Astrocyte of the spinal cord (primary cell): ENCODE data around the gene HRC.
"Not testable (repeated sequence)": the region's sequence is repeated elsewhere in the genome, so short reads cannot be mapped to it uniquely, and the experiment has no call there.

Experiments used
- DNase-seq: peaks from one replicate; pipeline ENCODE4 v3.0.0; 2011; ENCODE audit warnings: low read depth, low spot score
- H3K4me3 ChIP-seq: 2 replicates; pipeline ENCODE4 v1.5.1; 2011; ENCODE audit warnings: low read depth, mild to moderate bottlenecking, low read length, moderate library complexity
- in situ Hi-C: cut with HindIII; loops from 2 replicates; pipeline ENCODE4 v1.10.0; 2017; ENCODE audit warnings: low sequenced_read_pairs
- TF ChIP-seq, protein P1 (sequence below): IDR thresholded peaks from 2 replicates; pipeline ENCODE4 v1.5.1; 2012; ENCODE audit warnings: low read depth, mild to moderate bottlenecking, low read length, inconsistent platforms

Gene HRC

DNA sequence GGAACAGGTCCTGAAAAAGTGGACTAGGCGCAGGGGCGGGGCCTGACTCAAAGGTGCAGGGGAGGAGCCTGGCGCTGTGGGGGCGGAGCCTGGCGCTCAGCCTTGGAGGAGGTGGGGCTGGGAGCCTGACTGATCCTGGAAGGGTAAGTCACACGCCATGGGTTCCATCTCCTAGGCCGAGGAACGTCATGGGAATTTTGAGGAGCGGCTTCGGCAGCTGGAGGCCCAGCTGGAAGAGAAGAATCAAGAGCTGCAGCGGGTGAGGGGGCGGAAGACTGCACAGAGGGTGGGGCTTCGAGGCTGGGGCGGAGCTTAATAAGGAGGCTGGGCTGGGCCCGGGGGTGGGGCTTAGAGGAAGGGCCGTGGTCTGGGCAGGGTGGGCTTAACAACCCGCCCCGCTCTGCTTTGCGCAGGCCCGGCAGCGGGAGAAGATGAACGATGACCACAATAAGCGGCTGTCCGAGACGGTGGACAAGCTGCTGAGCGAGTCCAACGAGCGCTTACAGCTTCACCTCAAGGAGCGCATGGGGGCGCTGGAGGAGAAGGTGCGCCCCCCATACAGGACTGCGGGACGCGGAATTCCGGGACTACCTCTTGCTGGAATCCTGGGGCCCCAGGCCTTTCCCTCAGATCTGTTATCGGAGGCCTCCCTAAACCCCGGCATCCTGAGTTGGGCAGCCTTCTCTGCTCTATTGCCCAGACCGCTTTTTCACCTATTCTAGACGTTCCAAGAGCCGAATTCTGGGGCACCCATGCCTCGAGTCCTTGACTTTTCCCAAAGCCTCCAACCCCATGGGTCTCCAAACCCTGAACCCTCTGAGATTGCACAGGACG, 21.4 kb downstream of the HRC start:
- H3K4me3 ChIP-seq = peak overlapping the region; percentile 20
- TF ChIP-seq, protein P1, sequence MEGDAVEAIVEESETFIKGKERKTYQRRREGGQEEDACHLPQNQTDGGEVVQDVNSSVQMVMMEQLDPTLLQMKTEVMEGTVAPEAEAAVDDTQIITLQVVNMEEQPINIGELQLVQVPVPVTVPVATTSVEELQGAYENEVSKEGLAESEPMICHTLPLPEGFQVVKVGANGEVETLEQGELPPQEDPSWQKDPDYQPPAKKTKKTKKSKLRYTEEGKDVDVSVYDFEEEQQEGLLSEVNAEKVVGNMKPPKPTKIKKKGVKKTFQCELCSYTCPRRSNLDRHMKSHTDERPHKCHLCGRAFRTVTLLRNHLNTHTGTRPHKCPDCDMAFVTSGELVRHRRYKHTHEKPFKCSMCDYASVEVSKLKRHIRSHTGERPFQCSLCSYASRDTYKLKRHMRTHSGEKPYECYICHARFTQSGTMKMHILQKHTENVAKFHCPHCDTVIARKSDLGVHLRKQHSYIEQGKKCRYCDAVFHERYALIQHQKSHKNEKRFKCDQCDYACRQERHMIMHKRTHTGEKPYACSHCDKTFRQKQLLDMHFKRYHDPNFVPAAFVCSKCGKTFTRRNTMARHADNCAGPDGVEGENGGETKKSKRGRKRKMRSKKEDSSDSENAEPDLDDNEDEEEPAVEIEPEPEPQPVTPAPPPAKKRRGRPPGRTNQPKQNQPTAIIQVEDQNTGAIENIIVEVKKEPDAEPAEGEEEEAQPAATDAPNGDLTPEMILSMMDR = peak; percentile 17
- DNase-seq = peak; percentile 35
- in situ Hi-C loops = no loop called here

DNA sequence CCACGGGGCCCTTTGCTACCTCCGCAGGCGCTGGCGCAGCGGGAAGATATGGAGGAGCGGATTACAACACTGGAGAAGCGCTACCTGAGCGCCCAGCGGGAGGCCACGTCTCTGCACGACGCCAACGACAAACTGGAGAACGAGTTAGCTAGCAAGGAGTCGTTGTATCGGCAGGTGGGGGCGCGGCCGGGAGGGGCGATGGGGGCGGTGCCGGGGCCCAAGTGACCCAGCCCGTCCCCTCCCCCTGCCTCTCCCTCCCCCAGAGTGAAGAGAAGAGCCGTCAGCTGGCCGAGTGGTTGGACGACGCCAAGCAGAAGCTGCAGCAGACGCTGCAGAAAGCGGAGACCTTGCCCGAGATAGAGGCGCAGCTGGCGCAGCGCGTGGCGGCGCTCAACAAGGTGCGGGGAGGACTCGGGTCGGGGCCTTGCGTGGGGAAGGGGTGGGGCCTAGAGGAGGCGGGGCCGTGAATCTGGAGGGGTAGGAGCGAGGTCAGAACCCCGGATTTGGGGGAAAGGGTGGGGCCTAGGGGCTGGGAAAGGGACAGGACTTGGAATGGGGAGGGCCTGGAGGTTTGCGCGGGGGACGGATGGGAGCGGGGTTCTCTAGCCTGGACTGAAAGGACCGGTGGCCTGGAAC, 22.1 kb downstream of the HRC start:
- in situ Hi-C loops = no loop called here
- H3K4me3 ChIP-seq = peak overlapping the region; percentile 20
- TF ChIP-seq, protein P1 = no peak
- no peak for DNase-seq

DNA sequence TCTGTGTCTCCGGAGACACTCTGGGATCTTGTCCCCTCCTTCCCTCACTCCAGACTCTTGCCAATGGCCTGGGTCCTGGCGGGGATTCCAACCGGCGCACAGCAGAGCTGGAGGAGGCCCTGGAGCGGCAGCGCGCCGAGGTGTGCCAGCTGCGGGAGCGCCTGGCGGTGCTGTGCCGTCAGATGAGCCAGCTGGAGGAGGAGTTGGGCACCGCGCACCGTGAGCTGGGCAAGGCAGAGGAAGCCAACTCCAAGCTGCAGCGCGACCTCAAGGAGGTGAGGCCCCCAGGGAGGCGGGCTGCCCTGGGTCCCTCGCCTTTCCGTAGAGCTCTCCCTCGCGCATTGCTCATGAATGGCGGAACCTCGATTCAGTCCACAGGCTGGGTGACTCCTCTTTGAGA, 24.9 kb downstream of the HRC start:
- in situ Hi-C loops = no loop called here
- no peak for DNase-seq
- TF ChIP-seq, protein P1 = no peak
- H3K4me3 ChIP-seq = no peak overlapping the region

DNA sequence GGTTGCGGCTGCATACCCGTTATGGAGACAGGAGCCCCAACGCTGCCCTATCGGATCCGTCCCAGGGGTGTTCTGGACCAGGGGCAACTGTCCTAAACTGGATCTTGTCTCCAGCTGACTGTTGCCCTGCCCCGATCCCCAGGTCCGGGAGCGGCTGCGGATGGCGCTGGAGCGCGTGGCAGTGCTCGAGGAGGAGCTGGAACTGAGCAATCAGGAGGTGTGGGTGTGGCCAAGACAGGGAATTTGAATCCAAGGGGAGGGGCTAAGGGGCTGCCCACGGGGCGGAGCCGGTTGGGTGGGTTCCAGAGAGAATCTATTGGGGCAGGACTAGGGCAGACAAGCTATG, 26.0 kb downstream of the HRC start:
- TF ChIP-seq, protein P1 = no peak
- in situ Hi-C loops = no loop called here
- H3K4me3 ChIP-seq = no peak overlapping the region

DNA sequence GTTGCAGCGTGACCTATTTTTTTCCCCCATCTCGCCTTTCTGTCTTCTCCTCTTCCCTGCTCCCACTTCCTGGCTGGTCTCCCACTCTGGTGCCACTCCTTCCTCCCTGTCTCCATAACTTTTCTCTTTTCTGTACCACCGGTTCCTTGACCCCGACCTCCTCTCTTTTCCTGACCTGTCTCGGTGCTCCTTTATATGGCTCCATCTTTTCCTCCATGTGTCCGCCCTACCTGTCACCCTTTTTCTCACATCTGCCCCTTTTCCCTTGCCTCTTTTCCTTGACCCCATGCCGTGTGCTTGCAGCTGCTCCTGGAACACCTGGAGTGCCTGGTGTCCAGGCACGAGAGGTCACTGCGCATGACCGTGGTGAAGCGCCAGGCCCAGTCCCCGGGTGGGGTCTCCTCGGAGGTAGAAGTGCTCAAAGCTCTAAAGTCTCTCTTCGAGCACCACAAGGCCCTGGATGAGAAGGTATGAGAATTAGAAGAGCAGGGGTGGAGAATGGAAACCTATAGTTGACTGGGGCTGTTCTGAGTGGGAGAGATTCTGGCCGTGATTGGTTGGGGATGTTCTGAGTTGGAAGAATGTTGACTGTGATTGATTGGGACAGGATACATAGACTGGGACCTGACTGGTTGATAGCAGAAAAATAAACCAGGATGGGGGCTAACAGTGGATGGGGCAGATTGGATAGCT, 26.5 kb downstream of the HRC start:
- DNase-seq = no peak
- in situ Hi-C loops = no loop called here
- TF ChIP-seq, protein P1 = no peak
- peak overlapping the region; percentile 36 for H3K4me3 ChIP-seq

More for the DNA sequence above, 26.0 kb downstream of the HRC start:
- DNase-seq = no peak

DNA sequence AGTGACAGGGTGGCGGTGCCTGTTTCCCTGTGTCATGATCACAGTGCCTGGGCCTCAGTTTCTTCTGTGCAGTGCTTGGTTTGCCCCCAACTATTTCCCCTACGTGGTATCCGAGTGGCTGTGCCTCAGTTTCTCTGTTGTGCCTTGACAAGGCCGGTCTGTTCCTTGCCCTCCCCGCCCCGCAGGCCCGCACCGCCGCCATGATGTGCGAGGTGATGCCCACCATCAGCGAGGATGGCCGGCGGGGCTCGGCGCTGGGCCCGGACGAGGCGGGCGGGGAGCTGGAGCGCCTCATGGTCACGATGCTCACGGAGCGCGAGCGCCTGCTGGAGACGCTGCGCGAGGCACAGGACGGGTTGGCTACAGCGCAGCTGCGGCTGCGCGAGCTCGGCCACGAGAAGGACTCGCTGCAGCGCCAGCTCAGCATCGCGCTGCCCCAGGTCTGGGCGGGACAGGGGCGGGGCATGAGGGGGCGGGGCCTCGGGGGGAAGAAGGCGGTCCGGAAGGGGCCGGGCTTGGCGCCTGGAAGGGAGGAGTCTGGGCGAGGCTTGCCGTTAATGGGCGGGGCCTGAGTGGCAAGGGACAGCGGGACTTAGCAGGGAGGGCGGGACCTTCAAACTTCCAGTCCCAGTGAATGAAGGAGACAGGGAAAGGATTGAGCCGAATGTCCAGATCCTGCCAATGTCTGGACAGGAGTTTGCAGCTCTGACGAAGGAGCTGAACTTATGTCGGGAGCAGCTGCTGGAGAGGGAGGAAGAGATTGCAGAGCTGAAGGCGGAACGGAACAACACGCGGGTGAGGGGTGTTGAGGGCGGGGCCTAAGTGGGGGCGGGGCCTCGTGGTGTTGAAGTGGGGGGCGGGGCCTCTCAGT, 27.3 kb downstream of the HRC start:
- in situ Hi-C loops = no loop called here
- H3K4me3 ChIP-seq = peak overlapping the region; percentile 36
- DNase-seq = peak; percentile 98
- TF ChIP-seq, protein P1 = no peak

DNA sequence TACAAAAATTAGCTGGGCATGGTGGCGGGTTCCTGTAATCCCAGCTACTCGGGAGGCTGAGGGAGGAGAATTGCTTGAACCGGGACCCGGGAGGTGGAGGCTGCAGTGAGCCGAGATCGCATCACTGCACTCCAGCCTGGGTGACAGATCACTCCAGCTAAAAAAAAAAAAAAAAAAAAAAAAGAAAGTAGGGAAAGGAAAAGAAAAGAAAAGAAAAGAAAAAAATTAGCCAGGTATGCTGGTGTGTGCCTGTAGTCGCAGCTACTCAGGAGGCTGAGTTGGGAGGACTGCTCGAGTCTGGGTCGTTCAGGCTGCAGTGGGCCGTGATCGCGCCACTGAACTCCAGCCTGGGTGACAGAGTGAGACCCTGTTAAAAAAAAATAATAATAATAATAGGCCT, 28.0 kb downstream of the HRC start:
- H3K4me3 ChIP-seq, DNase-seq, in situ Hi-C loops: not testable (repeated sequence)
